IPS DF 6.9 (cell line): Measurements from ENCODE around the gene SYNJ1.

Experiments
- DNase-seq: peaks from one replicate; pipeline ENCODE4 v3.0.0-alpha.2; 2013; ENCODE audit warnings: low read depth, low spot score
- H3K27ac ChIP-seq: one replicate; pipeline ENCODE4 v1.5.1; 2013; ENCODE audit warnings: low read length, control low read depth
- H3K27me3 ChIP-seq: 2 replicates; pipeline ENCODE4 v1.6.1; 2013; ENCODE audit warnings: mild to moderate bottlenecking, low read length; ENCODE audit not compliant: control insufficient read depth, insufficient read depth
- H3K36me3 ChIP-seq: 2 replicates; pipeline ENCODE4 v1.6.1; 2013; ENCODE audit warnings: low read length; ENCODE audit not compliant: control insufficient read depth, insufficient read depth
- H3K4me1 ChIP-seq: 2 replicates; pipeline ENCODE4 v1.6.1; 2013; ENCODE audit warnings: low read length; ENCODE audit not compliant: control insufficient read depth, insufficient read depth
- H3K4me3 ChIP-seq: 2 replicates; pipeline ENCODE4 v1.5.1; 2013; ENCODE audit warnings: mild to moderate bottlenecking, low read length
- H3K9me3 ChIP-seq: 2 replicates; pipeline ENCODE4 v1.6.1; 2013; ENCODE audit warnings: low read length, inconsistent platforms; ENCODE audit not compliant: control insufficient read depth, insufficient read depth
- WGBS: extraction: QIAGEN DNeasy Blood & Tissue Kit; methylation state at CpG from one replicate; pipeline ENCODE4 v1.1.7; 2013; ENCODE audit warnings: mixed read lengths, missing lambda C conversion rate; ENCODE audit not compliant: insufficient read length, insufficient coverage; 5-methylcytosine and 5-hydroxymethylcytosine counted together

SYNJ1 gene

DNA sequence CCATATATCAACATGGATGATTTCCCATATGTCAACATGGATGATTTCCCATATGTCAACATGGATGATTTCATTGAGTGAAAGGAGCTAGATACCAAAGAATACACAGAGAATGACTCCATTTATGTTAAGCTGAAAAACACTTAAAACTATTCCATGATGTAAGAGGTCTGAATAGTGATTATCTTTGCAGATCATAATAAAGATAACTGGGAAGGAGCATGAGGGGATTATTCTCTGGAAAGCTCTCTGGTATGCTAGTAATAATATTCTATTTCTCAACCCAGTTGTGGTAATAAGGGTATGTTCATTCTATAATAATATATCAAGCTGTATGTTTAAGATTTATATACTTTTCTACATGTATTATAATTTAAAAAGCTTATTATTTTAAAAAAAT lies 14.1 kb downstream of the SYNJ1 start:
- no peak overlapping the region for H3K4me3 ChIP-seq
- no peaks in the 10 kb centered on the region for H3K9me3 ChIP-seq
- DNase-seq: no peak
- no peak overlapping the region for H3K27ac ChIP-seq
- H3K27me3 ChIP-seq: no peaks in the 10 kb centered on the region
- H3K36me3 ChIP-seq: no peaks in the 10 kb centered on the region
- no peaks in the 10 kb centered on the region for H3K4me1 ChIP-seq

DNA sequence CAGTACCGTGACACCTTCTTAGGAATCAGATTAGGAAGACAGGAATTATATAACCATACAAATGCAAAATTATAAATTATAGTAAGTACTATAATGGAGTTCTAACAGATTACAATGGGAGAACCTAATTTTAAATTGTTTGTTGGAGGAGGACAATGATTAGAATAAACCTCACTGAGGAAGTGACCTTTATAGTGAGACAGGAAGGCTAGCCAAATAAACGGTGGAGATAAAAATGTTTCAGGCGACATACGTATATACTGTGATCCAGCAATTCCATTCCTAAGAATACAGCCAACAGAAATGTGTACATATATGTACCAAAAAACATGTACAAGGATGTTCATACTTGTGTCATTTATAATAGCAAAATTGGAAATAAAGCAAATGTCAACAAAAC lies 15.2 kb downstream of the SYNJ1 start:
- Histone ChIP-seq H3K27ac (no peak overlapping the region), H3K9me3 (no peaks in the 10 kb centered on the region), H3K27me3 (no peaks in the 10 kb centered on the region), H3K36me3 (no peaks in the 10 kb centered on the region), H3K4me3 (no peak overlapping the region), H3K4me1 (no peaks in the 10 kb centered on the region)
- WGBS: no CpG with 5 or more reads among the region's 4 CpGs
- no peak for DNase-seq

DNA sequence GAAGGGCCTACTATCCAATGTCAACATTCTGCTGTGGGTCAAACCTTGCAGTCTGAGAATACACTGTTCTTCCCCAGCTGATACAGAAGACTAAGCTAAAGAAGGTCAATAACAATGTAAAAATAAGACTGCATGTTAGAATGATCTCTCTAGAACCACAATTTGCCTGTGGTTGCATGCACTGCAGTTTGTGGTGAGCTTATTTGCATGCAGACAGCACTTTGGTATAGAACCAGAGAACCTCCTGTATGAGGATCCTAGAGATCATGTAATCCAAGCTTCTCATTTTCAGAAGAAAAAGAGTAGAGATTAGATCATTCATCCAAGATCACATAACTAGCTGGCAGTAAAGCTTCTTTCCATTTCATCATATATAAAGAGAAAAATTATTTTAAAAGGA lies 15.8 kb downstream of the SYNJ1 start:
- no peak for DNase-seq
- Histone ChIP-seq H3K4me1 (no peaks in the 10 kb centered on the region), H3K27ac (no peak overlapping the region), H3K36me3 (no peaks in the 10 kb centered on the region), H3K4me3 (no peak overlapping the region), H3K27me3 (no peaks in the 10 kb centered on the region), H3K9me3 (no peaks in the 10 kb centered on the region)

DNA sequence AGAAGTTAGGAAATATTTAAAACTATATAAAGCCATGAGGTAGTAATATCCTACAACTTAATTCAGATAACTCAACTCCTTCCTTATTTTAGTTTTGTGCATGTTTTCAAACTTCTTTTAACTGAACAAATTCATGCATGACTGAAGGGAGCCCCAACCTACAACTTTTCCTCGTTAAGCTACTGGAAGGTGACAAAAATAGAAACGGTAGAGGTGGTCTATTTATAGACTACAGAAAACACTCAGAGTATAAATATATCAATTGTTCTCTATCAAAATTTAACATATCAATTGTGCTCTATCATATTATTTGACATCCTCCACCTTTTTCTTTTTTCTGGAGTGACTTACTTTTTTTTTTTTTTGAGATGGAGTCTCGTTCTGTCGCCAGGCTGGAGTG lies 16.8 kb downstream of the SYNJ1 start:
- no peaks in the 10 kb centered on the region for H3K4me1 ChIP-seq

DNA sequence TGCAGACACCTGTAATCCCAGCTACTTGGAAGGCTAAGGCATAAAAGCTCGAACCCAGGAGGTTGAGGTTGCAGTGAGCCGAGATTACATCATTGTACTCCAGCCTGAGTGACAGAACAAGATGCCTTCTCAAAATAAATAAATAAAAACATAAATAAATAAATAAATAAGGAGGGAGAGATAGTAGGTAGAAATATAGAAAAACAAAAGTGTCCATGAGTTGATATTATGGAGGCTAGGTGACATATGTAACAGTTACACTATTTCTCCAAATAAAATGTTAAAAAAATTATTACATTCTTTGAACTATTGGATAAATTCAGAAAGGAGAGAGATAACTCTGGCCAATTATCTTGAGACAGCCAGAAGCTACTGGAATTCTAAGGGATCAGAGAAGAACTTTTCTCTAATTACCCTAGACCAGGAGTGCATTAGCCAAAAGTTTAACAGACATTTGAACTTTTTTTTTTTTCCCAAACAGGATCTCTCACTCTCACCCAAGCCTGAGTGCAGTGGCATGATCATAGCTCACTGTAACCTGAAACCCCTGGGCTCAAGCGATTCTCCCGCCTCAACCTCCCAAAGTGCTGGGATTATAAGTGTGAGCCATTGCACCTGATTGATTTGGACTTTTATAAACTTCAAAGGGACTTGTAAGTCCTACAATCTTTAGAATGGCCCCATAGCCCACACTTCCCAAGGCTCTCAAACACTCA lies 17.6 kb downstream of the SYNJ1 start:
- no CpG with 5 or more reads among the region's 4 CpGs for WGBS
- H3K4me3 ChIP-seq: no peak overlapping the region
- H3K27me3 ChIP-seq: no peaks in the 10 kb centered on the region
- no peaks in the 10 kb centered on the region for H3K9me3 ChIP-seq
- no peaks in the 10 kb centered on the region for H3K36me3 ChIP-seq
- no peak for DNase-seq
- 0 out of 2 replicates have a peak, but pooled peaks cover under 1% of the 10 kb centered on the region for H3K4me1 ChIP-seq
- H3K27ac ChIP-seq: no peak overlapping the region

More for the DNA sequence above, 16.8 kb downstream of the SYNJ1 start:
- WGBS: no CpG with 5 or more reads among the region's 4 CpGs
- Histone ChIP-seq H3K27ac (no peak overlapping the region), H3K27me3 (no peaks in the 10 kb centered on the region), H3K36me3 (no peaks in the 10 kb centered on the region), H3K4me3 (no peak overlapping the region), H3K9me3 (no peaks in the 10 kb centered on the region)
- DNase-seq: no peak

DNA sequence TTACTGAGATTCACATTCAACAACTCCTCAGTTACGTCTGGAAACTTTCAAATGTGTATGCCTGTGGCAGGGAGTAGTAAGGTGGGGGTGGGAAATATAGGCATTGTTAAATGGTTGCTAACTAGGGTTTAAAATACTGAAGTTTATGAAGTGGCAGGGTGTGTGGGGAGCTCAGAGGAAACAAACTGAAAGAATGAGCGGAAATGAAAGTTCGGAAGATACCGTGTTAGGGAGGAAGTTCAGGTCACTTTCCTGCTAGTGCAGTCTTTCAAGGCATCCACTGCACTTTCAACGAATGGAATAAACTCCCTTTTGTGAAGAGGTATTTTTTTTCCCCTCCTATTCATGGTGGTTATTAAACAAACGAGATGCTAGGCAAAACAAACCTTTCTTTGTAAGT lies 19.7 kb downstream of the SYNJ1 start:
- Histone ChIP-seq H3K27ac (no peak overlapping the region), H3K36me3 (no peaks in the 10 kb centered on the region), H3K4me1 (0 out of 2 replicates have a peak, but pooled peaks cover 2% of the 10 kb centered on the region), H3K9me3 (no peaks in the 10 kb centered on the region), H3K4me3 (no peak overlapping the region), H3K27me3 (no peaks in the 10 kb centered on the region)
- DNase-seq: no peak
- WGBS: no CpG with 5 or more reads among the region's 6 CpGs

DNA sequence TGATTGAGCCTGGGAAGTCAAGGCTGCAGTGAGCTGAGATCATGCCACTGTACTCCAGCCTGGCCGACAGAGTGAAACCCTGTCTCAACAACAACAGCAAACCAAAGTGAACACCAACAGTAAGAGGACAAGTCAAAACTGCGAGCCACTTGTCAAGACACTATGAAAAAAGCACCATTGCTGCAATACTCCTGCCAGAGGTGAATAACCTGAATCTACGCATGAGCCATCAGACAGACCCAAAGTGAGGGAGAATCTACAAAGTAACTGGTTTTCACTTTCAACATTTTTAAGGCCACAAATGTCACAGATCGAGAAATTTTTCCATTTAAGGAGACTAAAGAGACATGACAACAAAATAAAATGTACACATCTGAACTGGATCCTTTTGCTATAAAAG lies 21.9 kb downstream of the SYNJ1 start:
- no CpG with 5 or more reads among the region's 4 CpGs for WGBS
- no peaks in the 10 kb centered on the region for H3K36me3 ChIP-seq
- DNase-seq: no peak

DNA sequence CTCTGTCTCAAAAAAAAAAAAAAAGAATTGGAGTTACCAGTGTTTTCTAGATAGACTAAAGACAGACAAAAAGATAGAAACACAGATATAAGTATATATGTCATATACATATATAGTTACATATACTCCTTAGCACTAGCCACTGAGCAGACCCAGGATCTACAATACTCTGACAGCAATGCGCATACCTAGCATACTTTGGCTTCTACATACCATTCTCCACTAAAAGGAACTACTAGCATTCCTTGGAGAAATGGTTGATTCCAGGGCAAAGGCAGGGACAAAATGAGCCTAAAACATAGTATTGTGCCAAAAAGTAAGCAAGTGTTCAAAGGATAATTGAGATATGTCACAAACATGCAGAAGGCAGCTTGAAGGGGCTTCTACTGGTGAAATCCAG lies 22.7 kb downstream of the SYNJ1 start:
- no CpG with 5 or more reads among the region's 1 CpG for WGBS
- Histone ChIP-seq H3K27ac (no peak overlapping the region), H3K36me3 (no peaks in the 10 kb centered on the region), H3K9me3 (no peaks in the 10 kb centered on the region), H3K4me3 (no peak overlapping the region), H3K4me1 (0 out of 2 replicates have a peak, but pooled peaks cover 2% of the 10 kb centered on the region), H3K27me3 (no peaks in the 10 kb centered on the region)
- no peak for DNase-seq

More for the DNA sequence above, 21.9 kb downstream of the SYNJ1 start:
- no peaks in the 10 kb centered on the region for H3K27me3 ChIP-seq
- H3K27ac ChIP-seq: no peak overlapping the region
- H3K9me3 ChIP-seq: no peaks in the 10 kb centered on the region
- 0 out of 2 replicates have a peak, but pooled peaks cover 2% of the 10 kb centered on the region for H3K4me1 ChIP-seq
- H3K4me3 ChIP-seq: no peak overlapping the region

DNA sequence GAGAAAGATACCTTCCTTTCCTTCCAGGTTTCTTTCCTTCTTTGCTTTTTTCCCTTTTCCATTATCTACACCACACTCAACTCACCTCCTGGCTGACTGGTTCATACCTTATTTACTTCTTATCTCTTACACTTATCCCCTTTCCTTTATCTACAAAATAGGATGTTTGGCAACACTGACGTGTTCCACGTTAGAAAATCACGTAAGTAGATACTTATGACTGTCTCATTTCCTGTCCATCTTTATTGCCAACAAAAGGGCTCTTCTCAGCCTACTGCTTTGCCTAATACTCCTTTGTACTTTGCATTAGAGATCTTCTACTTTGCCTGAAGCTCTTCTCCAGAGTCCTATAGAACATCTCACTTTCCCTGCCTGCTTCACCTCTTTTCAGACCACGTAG lies 25.1 kb downstream of the SYNJ1 start:
- H3K36me3 ChIP-seq: no peaks in the 10 kb centered on the region
- no peak for DNase-seq

DNA sequence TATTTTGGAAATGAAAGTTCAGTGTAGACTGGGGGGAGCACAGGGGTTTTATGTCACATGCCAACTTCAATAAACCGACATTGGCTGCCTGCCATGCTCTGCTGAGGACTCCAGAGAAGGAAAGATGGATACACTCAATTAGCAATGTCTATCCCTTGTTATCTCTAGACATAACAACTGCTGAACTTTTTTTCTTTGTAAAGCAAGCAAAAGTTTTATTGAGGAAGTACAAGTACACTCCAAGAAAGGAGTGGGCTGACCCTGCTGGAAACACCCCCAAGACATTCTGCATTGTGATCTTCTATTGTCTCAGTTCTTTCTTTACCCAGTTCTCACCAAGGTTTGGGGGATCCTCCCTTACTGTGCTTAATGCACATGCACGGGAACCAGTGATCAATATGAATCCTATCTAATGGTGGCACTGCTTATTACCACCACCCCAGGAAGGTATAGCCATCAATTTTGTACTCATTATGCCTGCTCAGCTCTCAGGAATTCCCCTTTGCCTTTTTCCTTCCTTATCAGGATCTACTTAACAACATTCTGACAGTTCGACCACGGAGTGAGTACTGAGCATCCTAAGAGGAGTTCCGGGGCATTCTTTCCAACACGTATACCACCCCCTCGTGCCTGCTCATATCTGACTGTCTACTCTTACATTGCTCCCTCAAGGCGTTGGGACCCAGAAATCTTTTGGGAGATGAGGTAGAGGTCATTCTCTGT lies 28.7 kb downstream of the SYNJ1 start:
- Histone ChIP-seq H3K9me3 (no peaks in the 10 kb centered on the region), H3K36me3 (no peaks in the 10 kb centered on the region), H3K27ac (no peak overlapping the region), H3K27me3 (no peaks in the 10 kb centered on the region), H3K4me1 (no peaks in the 10 kb centered on the region), H3K4me3 (no peak overlapping the region)
- no CpG with 5 or more reads among the region's 8 CpGs for WGBS
- DNase-seq: no peak

More for the DNA sequence above, 25.1 kb downstream of the SYNJ1 start:
- WGBS: no CpG with 5 or more reads among the region's 4 CpGs
- Histone ChIP-seq H3K4me1 (0 out of 2 replicates have a peak, but pooled peaks cover 2% of the 10 kb centered on the region), H3K4me3 (no peak overlapping the region), H3K27ac (no peak overlapping the region), H3K9me3 (no peaks in the 10 kb centered on the region), H3K27me3 (no peaks in the 10 kb centered on the region)

DNA sequence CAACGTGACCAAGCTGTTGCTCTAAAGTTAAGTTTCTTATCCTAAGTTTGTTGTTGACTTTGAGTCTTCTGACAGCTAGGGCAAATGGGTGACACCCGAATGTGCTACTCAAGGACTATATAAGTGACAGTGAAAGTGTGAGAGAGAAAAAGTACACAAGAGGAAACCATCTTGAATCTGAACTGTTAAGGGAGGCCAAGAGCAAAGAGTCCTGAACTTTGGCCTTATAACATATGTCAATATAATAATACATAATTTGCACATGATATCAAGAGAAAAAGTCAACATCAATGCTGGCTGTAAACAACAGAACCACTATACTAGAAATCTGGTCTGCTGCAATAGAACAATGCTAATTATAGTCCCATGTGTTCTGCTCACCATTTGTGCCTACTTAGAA lies 29.5 kb downstream of the SYNJ1 start:
- WGBS: no CpG with 5 or more reads among the region's 2 CpGs
- H3K27me3 ChIP-seq: no peaks in the 10 kb centered on the region
- H3K27ac ChIP-seq: no peak overlapping the region
- no peaks in the 10 kb centered on the region for H3K9me3 ChIP-seq
- no peaks in the 10 kb centered on the region for H3K36me3 ChIP-seq
- no peaks in the 10 kb centered on the region for H3K4me1 ChIP-seq
- no peak for DNase-seq
- no peak overlapping the region for H3K4me3 ChIP-seq
